Lower leg skin (tissue), 3 donors: ENCODE results near the gene KCNJ9.

Source experiments
- CTCF ChIP-seq, 3 donors: fragments of 450-650 bp; IDR thresholded peaks; one replicate each; pipeline ENCODE4 v1.5.1; 2016; ENCODE audit warnings: antibody characterized with exemption in 3 of 3, mild to moderate bottlenecking in 3 of 3, moderate library complexity in 2 of 3
- POLR2A ChIP-seq, 2 donors: fragments of 450-650 bp; IDR thresholded peaks; one replicate each; pipeline ENCODE4 v1.6.1; 2016 to 2017; ENCODE audit warnings: antibody characterized with exemption in 2 of 2, mild to moderate bottlenecking in 1 of 2, moderate library complexity in 1 of 2

GRCh38 chr1:160090760-160091159 is 9.4 kb downstream of the KCNJ9 start:
- TF ChIP-seq CTCF (IDR thresholded peaks at IDR 0.05) (no peak), POLR2A (IDR thresholded peaks at IDR 0.05) (no peak)
